22Rv1 (cell line): ENCODE measurements around the gene CLSTN2.

Experiments used
- ZFX ChIP-seq: fragments of 450-650 bp; IDR thresholded peaks from 2 replicates; pipeline ENCODE4 v1.6.1; 2017; ENCODE audit warnings: antibody characterized with exemption, borderline replicate concordance
- TF ChIP-seq, protein P1 (sequence below): fragments of 450-650 bp; IDR thresholded peaks from 2 replicates; pipeline ENCODE4 v1.5.1; 2017; ENCODE audit warnings: mild to moderate bottlenecking

DNA sequence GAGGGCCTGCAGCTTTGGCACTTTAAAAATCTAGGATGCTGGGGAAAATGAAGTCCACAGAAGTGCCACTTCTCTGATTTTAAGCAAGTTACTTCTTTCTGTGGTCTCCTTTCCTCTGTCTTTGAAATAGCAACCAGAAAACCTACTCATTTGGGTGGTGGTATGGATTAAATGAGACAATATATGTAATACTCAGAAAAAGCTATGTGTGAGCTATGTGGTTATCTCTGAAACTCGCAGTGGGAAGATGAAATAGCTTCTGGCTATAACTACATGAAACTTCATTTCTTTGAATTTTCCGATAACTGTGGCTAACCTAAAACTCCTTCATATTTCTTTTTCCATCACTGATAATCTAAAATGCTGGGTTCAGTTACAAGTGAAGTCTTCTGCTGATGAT is 368.9 kb downstream of the CLSTN2 start:
- TF ChIP-seq, protein P1, sequence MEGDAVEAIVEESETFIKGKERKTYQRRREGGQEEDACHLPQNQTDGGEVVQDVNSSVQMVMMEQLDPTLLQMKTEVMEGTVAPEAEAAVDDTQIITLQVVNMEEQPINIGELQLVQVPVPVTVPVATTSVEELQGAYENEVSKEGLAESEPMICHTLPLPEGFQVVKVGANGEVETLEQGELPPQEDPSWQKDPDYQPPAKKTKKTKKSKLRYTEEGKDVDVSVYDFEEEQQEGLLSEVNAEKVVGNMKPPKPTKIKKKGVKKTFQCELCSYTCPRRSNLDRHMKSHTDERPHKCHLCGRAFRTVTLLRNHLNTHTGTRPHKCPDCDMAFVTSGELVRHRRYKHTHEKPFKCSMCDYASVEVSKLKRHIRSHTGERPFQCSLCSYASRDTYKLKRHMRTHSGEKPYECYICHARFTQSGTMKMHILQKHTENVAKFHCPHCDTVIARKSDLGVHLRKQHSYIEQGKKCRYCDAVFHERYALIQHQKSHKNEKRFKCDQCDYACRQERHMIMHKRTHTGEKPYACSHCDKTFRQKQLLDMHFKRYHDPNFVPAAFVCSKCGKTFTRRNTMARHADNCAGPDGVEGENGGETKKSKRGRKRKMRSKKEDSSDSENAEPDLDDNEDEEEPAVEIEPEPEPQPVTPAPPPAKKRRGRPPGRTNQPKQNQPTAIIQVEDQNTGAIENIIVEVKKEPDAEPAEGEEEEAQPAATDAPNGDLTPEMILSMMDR, result no peak
- no peak for TF ChIP-seq ZFX
